Activated T-helper 1 cell treated with anti-CD3 and anti-CD28 coated beads, Interleukin-2, amount 50 U/mL, for 16 hours (primary cell): ENCODE results near the gene SLIT1.

Source experiments
- DNase-seq, 2 donors: peaks; one replicate each; pipeline ENCODE4 v3.0.0-alpha.2; 2020; ENCODE audit warnings: low read depth in 1 of 2, low spot score in 1 of 2

The SLIT1 gene

GRCh38 chr10:97203220-97203619 is 17.5 kb upstream of the SLIT1 start:
- no peak for DNase-seq

GRCh38 chr10:97200616-97201015 is 14.9 kb upstream of the SLIT1 start:
- no peak for DNase-seq

GRCh38 chr10:97199152-97199551 is 13.4 kb upstream of the SLIT1 start:
- DNase-seq = no peak

GRCh38 chr10:97197030-97197500 is 11.3 kb upstream of the SLIT1 start:
- DNase-seq = no peak

- peak; percentile 24 to 44 for DNase-seq
These were observed 10.7 kb upstream of the SLIT1 start for GRCh38 chr10:97196223-97197029.

GRCh38 chr10:97195706-97196222 is 10.0 kb upstream of the SLIT1 start:
- no peak for DNase-seq

GRCh38 chr10:97192952-97193435 is 7.2 kb upstream of the SLIT1 start:
- DNase-seq = no peak

- no peak for DNase-seq
These were observed 4.7 kb upstream of the SLIT1 start for GRCh38 chr10:97190450-97190849.

- no peak for DNase-seq
These were observed 2.5 kb upstream of the SLIT1 start for GRCh38 chr10:97188261-97188711.

- no peak for DNase-seq
These were observed 1.2 kb upstream of the SLIT1 start for GRCh38 chr10:97186911-97187310.

GRCh38 chr10:97184971-97185325 is 811 bp downstream of the SLIT1 start:
- DNase-seq = no peak

- DNase-seq = no peak
These were observed 2.4 kb downstream of the SLIT1 start for GRCh38 chr10:97183314-97183713.

GRCh38 chr10:97182288-97182990 is 3.3 kb downstream of the SLIT1 start:
- DNase-seq = no peak

- DNase-seq = no peak
These were observed 4.8 kb downstream of the SLIT1 start for GRCh38 chr10:97180986-97181385.

- no peak for DNase-seq
These were observed 5.4 kb downstream of the SLIT1 start for GRCh38 chr10:97180363-97180755.

GRCh38 chr10:97179731-97180362 is 5.9 kb downstream of the SLIT1 start:
- no peak for DNase-seq

GRCh38 chr10:97179311-97179710 is 6.4 kb downstream of the SLIT1 start:
- DNase-seq = no peak

- no peak for DNase-seq
These were observed 7.7 kb downstream of the SLIT1 start for GRCh38 chr10:97178074-97178473.

GRCh38 chr10:97176226-97176625 is 9.5 kb downstream of the SLIT1 start:
- no peak for DNase-seq

GRCh38 chr10:97175586-97175985 is 10.2 kb downstream of the SLIT1 start:
- no peak for DNase-seq

GRCh38 chr10:97174941-97175340 is 10.8 kb downstream of the SLIT1 start:
- DNase-seq = no peak
